ENCODE results near the gene TET3.

The TET3 gene

DNA sequence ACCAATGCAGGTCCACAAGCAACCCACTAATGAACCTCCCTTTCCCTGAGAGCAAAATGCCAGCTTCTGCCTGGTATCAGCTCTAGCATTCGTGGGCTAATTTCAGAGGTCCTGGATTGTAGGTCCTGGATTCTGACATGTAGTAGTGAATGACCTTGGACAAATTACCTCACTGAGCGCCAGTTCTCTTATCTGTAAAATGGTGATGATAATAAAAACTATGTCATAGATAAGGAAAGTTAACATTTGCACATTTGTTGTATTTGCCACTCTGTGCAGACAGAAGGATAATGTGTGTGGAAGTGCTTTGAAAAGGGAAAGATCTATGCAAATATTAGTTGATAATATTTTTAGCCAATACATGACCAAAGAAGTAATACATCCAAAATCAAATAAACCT, 4.1 kb upstream of the TET3 start:
- no peak overlapping the region for H3K4me3 ChIP-seq (ENCODE audit: low read depth, low read length)
- no peak for DNase-seq (ENCODE audit: low read depth, low spot score)
- in situ Hi-C loops (cut with HindIII; ENCODE audit: low sequenced_read_pairs) = no loop called here
- TF ChIP-seq, protein P1, sequence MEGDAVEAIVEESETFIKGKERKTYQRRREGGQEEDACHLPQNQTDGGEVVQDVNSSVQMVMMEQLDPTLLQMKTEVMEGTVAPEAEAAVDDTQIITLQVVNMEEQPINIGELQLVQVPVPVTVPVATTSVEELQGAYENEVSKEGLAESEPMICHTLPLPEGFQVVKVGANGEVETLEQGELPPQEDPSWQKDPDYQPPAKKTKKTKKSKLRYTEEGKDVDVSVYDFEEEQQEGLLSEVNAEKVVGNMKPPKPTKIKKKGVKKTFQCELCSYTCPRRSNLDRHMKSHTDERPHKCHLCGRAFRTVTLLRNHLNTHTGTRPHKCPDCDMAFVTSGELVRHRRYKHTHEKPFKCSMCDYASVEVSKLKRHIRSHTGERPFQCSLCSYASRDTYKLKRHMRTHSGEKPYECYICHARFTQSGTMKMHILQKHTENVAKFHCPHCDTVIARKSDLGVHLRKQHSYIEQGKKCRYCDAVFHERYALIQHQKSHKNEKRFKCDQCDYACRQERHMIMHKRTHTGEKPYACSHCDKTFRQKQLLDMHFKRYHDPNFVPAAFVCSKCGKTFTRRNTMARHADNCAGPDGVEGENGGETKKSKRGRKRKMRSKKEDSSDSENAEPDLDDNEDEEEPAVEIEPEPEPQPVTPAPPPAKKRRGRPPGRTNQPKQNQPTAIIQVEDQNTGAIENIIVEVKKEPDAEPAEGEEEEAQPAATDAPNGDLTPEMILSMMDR (IDR thresholded peaks at IDR 0.05; ENCODE audit: low read depth, low read length) = no peak

- TF ChIP-seq, protein P1 (IDR thresholded peaks at IDR 0.05; ENCODE audit: low read depth, low read length) = no peak
- DNase-seq (ENCODE audit: low read depth, low spot score) = no peak
- in situ Hi-C loops (cut with HindIII; ENCODE audit: low sequenced_read_pairs) = no loop called here
- H3K4me3 ChIP-seq (ENCODE audit: low read depth, low read length) = peak overlapping the region; percentile 26
Measured at GRCh38 chr2:73981081-73982001, 3.4 kb upstream of the TET3 start.

- TF ChIP-seq, protein P1 (IDR thresholded peaks at IDR 0.05; ENCODE audit: low read depth, low read length) = no peak
- in situ Hi-C loops (cut with HindIII; ENCODE audit: low sequenced_read_pairs) = no loop called here
Measured at GRCh38 chr2:73982140-73982617, 2.5 kb upstream of the TET3 start.

GRCh38 chr2:73983322-73984202, 1.1 kb upstream of the TET3 start:
- TF ChIP-seq, protein P1 (IDR thresholded peaks at IDR 0.05; ENCODE audit: low read depth, low read length) = no peak
- DNase-seq (ENCODE audit: low read depth, low spot score) = no peak
- H3K4me3 ChIP-seq (ENCODE audit: low read depth, low read length) = peak overlapping the region; percentile 54
- in situ Hi-C loops (cut with HindIII; ENCODE audit: low sequenced_read_pairs) = no loop called here

More at GRCh38 chr2:73982140-73982617, 2.5 kb upstream of the TET3 start:
- no peak overlapping the region for H3K4me3 ChIP-seq (ENCODE audit: low read depth, low read length)
- no peak for DNase-seq (ENCODE audit: low read depth, low spot score)

GRCh38 chr2:73984922-73985307, 205 bp downstream of the TET3 start:
- peak overlapping the region; percentile 54 for H3K4me3 ChIP-seq (ENCODE audit: low read depth, low read length)
- DNase-seq (ENCODE audit: low read depth, low spot score) = no peak
- in situ Hi-C loops (cut with HindIII; ENCODE audit: low sequenced_read_pairs) = no loop called here
- TF ChIP-seq, protein P1 (IDR thresholded peaks at IDR 0.05; ENCODE audit: low read depth, low read length) = no peak

- in situ Hi-C loops (cut with HindIII; ENCODE audit: low sequenced_read_pairs) = no loop called here
- TF ChIP-seq, protein P1 (IDR thresholded peaks at IDR 0.05; ENCODE audit: low read depth, low read length) = no peak
- H3K4me3 ChIP-seq (ENCODE audit: low read depth, low read length) = peak overlapping the region; percentile 54
- no peak for DNase-seq (ENCODE audit: low read depth, low spot score)
Measured at GRCh38 chr2:73985308-73986084, 786 bp downstream of the TET3 start.

All from astrocyte of the spinal cord (primary cell).